HG03565 (cell line): ENCODE data around the gene FOXA1.
"Not testable (repeated sequence)": the region's sequence is repeated elsewhere in the genome, so short reads cannot be mapped to it uniquely, and the experiment has no call there.

Source experiments
- ATAC-seq: cut with Tn5 transposase; IDR thresholded peaks from one replicate; pipeline ENCODE4 v1.9.1; 2021; ENCODE audit warnings: mild to moderate bottlenecking, moderate library complexity; ENCODE audit not compliant: unreplicated experiment

The FOXA1 gene

DNA sequence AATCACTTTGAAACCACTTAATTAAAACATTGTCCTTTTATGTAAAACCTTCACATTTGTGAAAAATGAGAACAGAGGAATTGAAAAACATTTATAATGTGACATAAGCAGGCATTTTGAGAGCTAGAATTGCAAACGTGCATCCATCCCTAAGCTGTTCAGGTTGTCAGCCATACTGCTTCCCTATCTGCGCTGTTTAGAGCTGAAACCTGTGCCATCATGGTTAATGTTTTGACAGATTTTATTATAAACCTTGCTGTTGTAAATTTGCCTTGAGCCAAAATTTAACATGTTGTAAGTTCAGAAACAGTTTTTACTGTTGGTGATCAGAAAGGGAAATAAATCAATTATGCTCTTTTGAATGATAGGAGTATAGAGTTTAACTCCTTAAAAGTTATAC, 31.9 kb downstream of the FOXA1 start:
- ATAC-seq = no peak

- ATAC-seq = no peak
Measured at GRCh38 chr14:37559386-37559785, 35.7 kb downstream of the FOXA1 start.

GRCh38 chr14:37558740-37559139, 36.3 kb downstream of the FOXA1 start:
- ATAC-seq = no peak

DNA sequence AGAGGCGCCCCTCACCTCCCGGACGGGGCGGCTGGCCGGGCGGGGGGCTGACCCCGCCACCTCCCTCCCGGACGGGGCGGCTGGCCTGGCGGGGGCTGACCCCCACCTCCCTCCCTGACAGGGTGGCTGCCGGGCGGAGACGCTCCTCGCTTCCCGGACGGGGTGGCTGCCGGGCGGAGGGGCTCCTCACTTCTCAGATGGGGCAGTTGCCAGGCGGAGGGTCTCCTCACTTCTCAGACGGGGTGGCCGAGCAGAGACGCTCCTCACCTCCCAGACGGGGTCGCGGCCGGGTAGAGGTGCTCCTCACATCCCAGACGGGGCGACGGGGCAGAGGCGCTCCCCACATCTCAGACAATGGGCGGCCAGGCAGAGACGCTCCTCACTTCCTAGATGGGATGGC, 39.5 kb downstream of the FOXA1 start:
- ATAC-seq = not testable (repeated sequence)

- ATAC-seq = no peak
Measured at GRCh38 chr14:37553935-37554550, 41.0 kb downstream of the FOXA1 start.

DNA sequence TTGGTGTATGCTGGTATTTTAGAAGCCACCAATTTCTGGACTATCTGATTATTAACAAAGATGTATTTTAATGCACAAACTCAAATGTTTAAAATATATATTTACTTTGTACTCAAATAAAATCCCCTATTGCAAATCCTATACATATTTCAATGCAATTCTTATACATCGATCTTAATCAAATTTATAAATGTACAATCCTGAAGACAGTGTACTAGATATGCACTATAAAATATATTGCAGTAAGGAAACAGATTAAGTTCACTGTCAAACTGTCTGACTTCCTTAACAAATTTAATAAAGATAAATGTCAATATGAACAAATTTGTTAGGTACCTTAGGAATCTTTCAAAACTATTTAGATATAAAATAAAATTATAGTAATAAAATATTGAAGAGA, 43.9 kb downstream of the FOXA1 start:
- ATAC-seq = no peak

DNA sequence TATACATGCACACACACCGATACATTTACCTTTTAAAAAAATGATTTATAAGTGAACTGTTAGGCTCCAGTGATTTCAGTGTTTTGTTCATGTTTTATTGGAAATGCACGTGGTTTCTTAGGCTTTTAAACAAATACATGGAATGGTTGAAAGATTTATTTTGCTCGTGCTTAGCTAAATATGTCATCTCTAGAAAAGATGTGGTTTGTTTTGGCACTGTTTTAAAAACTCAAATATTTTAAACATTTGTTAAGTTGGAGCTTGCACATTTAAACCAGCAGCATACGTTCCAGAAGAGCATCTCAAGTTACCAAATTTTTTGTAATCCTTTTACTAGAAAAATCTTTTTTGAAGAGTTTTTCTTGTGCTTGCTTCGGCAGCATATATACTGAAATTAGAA, 44.5 kb downstream of the FOXA1 start:
- ATAC-seq = no peak

DNA sequence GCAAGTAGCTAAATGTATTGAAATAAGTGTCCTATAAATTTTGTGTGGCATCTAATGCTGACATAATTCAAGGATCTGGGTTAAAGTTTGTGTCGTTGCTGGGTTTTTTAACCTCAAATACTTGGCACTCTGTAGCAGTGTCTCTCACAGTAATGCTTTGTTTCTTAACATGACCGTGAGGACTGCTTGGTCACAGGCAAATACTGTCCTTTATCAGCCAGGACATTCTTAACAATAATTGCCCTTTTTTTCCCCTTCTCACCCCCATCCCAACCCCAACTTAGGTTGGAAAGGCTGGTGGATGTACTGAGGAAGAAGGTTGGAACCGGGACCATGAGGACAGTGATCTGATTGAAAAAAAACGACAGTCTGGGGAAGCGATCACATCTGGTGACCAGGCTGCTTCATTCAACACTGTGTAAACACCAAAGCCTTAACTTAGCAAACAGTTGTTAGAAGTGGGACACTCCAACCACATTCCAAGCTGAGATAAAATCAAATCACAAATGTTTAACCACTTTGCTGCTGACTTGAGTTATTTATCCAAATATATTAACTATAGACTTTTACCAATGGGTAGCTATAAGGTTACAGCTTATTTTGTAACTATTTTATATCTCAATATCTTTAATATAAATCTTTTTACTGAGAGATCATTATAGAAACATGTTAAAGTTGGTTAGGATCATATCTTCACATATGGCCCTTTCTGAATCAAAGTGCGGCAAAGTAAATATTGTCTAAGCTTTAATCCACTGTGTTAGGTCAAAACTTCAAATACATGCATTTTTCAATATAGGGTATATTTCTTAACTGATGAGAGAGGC, 48.2 kb downstream of the FOXA1 start:
- no peak for ATAC-seq

DNA sequence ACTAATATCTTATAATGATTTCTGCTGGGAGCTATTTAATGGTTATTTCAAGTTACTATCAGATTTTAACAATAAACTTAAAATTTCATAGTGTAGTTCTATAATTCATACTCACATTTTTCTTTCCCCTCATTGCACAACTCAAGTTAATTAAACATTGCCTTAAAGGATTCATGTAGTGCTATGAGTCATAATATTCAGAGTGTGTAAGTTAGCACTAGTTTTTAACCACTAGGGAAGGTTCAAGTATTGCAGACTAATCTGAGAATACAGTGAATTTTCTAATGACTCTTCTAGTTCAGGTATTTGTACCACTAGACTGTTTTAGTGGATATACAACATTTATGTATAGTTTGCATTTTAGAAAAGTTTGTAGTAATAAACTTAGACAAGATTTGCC, 49.9 kb downstream of the FOXA1 start:
- no peak for ATAC-seq

DNA sequence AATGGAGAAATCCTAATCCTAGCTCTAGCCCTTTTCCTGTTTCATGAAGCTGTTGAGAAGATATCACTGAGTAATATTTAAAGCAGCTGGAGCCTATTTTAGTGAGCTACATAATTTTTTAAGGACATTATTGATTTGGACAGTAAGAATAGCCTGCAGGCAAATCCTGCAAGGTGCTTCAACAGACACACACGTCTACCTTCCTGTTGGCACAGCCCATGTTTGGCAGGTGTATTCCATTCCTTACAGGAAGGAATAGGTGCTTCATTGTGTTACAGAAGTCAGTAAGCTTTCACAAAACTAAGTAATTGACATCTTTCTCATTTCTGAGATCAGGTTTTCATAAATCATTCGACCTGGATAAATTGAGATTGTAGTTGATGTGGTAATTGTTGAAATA, 50.6 kb downstream of the FOXA1 start:
- no peak for ATAC-seq

DNA sequence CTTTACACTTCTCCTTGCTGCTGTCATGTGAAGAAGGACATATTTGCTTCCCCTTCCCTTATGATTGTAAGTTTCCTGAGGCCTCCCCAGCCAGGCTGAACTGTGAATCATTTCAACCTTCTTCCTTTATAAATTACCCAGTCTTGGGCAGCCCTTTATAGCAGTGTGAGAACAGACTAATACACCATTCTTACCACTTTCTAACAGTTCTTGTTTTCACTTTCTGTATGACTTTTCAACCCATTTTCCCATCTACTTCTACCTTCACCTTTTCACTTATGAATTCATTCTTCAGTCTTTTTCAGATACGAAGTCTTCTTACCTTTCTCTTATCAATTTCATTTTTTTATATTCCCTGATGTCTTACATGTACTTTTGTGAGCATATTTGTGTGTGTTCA, 55.1 kb downstream of the FOXA1 start:
- ATAC-seq = no peak
